Small intestine (tissue), 7 donors: ENCODE results near the gene SART3. TPM values are rescaled to one million over a fixed set of nuclear protein-coding genes. Genes with fewer than 3 reads are reported as not detected.

Experiments
- DNase-seq, 2 donors: peaks; one replicate each; pipeline versions ENCODE4 v3.0.0 to v3.0.0-alpha.2; 2013
- FAIRE-seq: peaks from 2 replicates; lab custom pipeline; 2012; peaks lifted over from hg19 to GRCh38; lab: Jason Lieb, UNC
- H3K27ac ChIP-seq, 3 donors: one replicate each; pipeline ENCODE4 v1.5.1; 2013; ENCODE audit warnings: low read length in 2 of 3, mild to moderate bottlenecking in 2 of 3, control low read depth in 1 of 3, inconsistent platforms in 1 of 3, low read depth in 1 of 3, moderate library complexity in 1 of 3
- H3K27me3 ChIP-seq, 3 donors: one replicate each; pipeline ENCODE4 v1.6.1; 2013; ENCODE audit warnings: low read length in 3 of 3, inconsistent platforms in 1 of 3; ENCODE audit not compliant: control insufficient read depth in 3 of 3, insufficient read depth in 3 of 3
- H3K36me3 ChIP-seq, 3 donors: one replicate each; pipeline ENCODE4 v1.6.1; 2013; ENCODE audit warnings: low read length in 3 of 3, inconsistent platforms in 1 of 3, low read depth in 1 of 3, mild to moderate bottlenecking in 1 of 3, moderate library complexity in 1 of 3; ENCODE audit not compliant: control insufficient read depth in 3 of 3, insufficient read depth in 2 of 3
- H3K4me1 ChIP-seq, 3 donors: one replicate each; pipeline ENCODE4 v1.6.1; 2013; ENCODE audit warnings: low read length in 2 of 3, inconsistent platforms in 1 of 3, low read depth in 1 of 3, mild to moderate bottlenecking in 1 of 3, moderate library complexity in 1 of 3; ENCODE audit not compliant: control insufficient read depth in 3 of 3, insufficient read depth in 2 of 3
- H3K4me3 ChIP-seq, 3 donors: one replicate each; pipeline ENCODE4 v1.5.1; 2013; ENCODE audit warnings: low read length in 3 of 3, control low read depth in 1 of 3, inconsistent platforms in 1 of 3, low read depth in 1 of 3, mild to moderate bottlenecking in 1 of 3, moderate library complexity in 1 of 3
- H3K9me3 ChIP-seq, 2 donors: one replicate each; pipeline ENCODE4 v1.6.1; 2013; ENCODE audit warnings: low read depth in 1 of 2, low read length in 1 of 2; ENCODE audit not compliant: control insufficient read depth in 2 of 2, insufficient read depth in 1 of 2
- WGBS, 3 donors: extraction: QIAGEN DNeasy Blood & Tissue Kit; methylation state at CpG; one replicate each; pipeline ENCODE4 v1.1.7; 2013; 5-methylcytosine and 5-hydroxymethylcytosine counted together
- polyA plus RNA-seq, 4 donors: library from polyadenylated mRNA; stranded (reverse) in 3 of 4; unstranded in 1 of 4; fragments of 200-250 nt in 3 of 4; fragments of 120-200 nt in 1 of 4; gene quantifications; one replicate each; pipeline versions ENCODE4 v1.2.1 to v1.2.3, GENCODE V29; 2013
- donor health status: healthy with polysubstance abuse.
- donor health status: control.
- donor health status: control.
- donor health status: Bipolar disorder and iron deficiency.
- donor health status: healthy.

SART3 gene
- polyA plus RNA-seq, 4 donors, result 15.9 to 52.3 (median 19.6) TPM

DNA sequence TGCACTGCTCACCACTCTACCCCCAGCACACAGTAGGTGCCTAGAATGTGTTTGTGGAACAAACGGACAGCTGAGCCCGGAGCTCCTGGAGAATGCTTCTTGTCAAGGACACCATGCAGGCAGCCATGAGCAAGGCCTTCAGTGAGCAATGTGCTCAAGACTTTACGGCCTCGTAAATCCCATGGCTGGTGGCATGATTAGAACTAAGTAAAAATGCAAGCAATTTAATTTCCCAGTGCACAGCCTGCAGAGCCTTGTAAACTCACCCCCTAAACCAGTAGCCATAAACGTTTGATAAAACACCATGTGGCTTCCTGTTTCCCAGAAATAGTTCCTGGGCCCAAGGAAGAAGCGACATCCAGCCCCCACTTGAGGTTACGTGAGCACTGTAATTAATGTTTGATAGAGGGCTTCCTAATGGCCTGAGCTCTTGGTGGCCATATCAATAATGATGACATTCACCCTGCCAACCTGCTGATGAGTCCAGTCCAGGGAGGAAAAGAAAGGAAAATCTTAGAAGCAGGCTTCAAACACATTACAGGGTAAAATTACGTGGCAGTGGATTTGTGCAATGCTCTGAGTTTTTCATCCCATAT, 82.3 kb downstream of the SART3 start:
- no peaks in the 10 kb centered on the region for H3K27me3 ChIP-seq
- FAIRE-seq (no peak), DNase-seq (no peak)
- H3K36me3 ChIP-seq, result no peaks in the 10 kb centered on the region
- no peaks in the 10 kb centered on the region for H3K4me1 ChIP-seq
- 53 to 59% (median 55%) methylated on average over 8 of the region's 8 CpGs for WGBS, 3 donors
- H3K27ac ChIP-seq, result no peak overlapping the region
- H3K9me3 ChIP-seq, result no peaks in the 10 kb centered on the region
- H3K4me3 ChIP-seq, result no peak overlapping the region

DNA sequence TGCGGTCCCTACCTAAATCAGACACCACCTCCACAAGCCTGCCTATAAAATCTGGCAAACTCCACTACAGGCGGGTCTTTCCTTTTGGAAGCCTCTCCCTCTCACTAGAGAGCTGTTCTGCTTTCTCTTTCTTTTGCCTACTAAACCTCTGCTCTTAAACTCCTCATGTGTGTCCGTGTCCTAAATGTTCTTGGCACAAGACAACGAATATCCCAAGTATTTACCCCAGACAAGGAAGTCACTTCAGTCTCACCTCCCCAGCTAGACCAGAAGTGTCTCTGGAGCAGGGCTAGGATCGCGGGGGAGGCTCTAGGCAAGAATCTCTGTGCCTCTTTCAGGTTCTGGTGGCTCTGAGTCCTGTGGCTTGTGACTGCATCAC, 83.1 kb downstream of the SART3 start:
- 77 to 84% (median 81%) methylated on average over 6 of the region's 6 CpGs for WGBS, 3 donors
- FAIRE-seq, result no peak
- no peaks in the 10 kb centered on the region for H3K36me3 ChIP-seq

DNA sequence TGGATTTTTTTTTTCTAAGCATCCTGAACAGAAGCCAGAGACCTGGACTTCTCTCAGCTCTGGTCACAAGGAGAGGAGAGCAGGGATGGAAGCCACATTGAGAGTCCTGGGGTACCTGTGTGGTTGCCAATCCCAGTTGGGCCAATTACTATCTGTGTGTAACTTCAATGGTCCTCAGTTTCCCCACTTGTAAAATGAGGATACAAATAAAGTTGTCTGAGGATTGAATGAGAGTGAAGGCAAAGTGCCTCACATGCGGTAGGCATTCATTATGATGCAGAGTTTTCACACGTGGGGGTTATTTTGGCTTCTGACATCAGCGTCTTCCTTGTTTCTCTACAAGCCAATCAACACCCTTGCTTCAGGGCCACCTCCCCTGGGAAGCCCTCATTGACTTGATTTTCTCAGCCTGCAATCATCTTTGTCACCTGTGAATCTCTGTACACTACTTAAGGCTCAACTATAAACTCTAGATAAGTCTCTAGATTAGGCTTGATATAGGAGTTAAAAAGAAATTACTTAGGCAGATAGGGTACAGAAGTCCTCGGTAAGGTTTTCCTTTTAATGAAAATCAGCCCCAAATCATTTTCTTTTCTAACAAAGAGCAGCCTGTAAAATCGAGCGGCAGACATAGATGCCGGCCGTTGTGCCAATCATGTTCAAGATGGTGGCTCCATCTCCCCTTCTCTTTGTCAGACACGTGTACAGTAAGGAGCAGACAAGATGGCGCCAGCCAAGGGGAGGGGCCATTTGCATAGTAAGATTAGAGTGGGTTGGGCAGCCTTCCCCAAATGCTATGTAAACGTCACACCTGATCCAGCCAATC, 83.7 kb downstream of the SART3 start:
- DNase-seq, result no peak
- Histone ChIP-seq H3K27me3 (no peaks in the 10 kb centered on the region), H3K4me3 (no peak overlapping the region), H3K4me1 (no peaks in the 10 kb centered on the region), H3K27ac (no peak overlapping the region), H3K36me3 (no peaks in the 10 kb centered on the region), H3K9me3 (no peaks in the 10 kb centered on the region)
- WGBS, 3 donors, result 73 to 80% (median 75%) methylated on average over 11 of the region's 11 CpGs
- FAIRE-seq, result no peak

More for the DNA sequence above, 83.1 kb downstream of the SART3 start:
- no peaks in the 10 kb centered on the region for H3K27me3 ChIP-seq
- no peak for DNase-seq
- no peak overlapping the region for H3K4me3 ChIP-seq
- no peaks in the 10 kb centered on the region for H3K4me1 ChIP-seq
- H3K9me3 ChIP-seq, result no peaks in the 10 kb centered on the region
- H3K27ac ChIP-seq, result no peak overlapping the region

DNA sequence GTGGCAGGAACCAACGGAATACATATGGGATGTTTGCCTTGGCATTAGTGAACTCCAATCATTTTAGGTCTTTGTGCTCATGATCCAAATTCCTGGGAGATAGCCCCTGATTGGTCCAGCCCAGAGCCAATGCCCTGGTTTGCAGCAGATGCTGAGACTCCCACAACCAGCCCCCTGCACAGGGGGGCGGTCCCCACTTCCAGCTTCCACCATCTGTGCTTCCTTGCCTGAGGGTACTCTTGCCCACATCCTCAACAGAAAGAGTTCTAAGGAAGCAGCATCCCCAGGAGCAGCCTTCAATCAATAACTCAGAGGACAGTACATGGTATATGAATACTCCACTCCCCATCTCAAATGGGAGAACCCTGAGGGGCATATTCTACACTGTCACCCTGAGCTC, 85.6 kb downstream of the SART3 start:
- Histone ChIP-seq H3K27me3 (no peaks in the 10 kb centered on the region), H3K27ac (no peak overlapping the region), H3K9me3 (no peaks in the 10 kb centered on the region), H3K4me1 (no peaks in the 10 kb centered on the region), H3K36me3 (no peaks in the 10 kb centered on the region), H3K4me3 (no peak overlapping the region)
- 54 to 62% (median 60%) methylated on average over 2 of the region's 2 CpGs for WGBS, 3 donors
- no peak for DNase-seq
- FAIRE-seq, result no peak

DNA sequence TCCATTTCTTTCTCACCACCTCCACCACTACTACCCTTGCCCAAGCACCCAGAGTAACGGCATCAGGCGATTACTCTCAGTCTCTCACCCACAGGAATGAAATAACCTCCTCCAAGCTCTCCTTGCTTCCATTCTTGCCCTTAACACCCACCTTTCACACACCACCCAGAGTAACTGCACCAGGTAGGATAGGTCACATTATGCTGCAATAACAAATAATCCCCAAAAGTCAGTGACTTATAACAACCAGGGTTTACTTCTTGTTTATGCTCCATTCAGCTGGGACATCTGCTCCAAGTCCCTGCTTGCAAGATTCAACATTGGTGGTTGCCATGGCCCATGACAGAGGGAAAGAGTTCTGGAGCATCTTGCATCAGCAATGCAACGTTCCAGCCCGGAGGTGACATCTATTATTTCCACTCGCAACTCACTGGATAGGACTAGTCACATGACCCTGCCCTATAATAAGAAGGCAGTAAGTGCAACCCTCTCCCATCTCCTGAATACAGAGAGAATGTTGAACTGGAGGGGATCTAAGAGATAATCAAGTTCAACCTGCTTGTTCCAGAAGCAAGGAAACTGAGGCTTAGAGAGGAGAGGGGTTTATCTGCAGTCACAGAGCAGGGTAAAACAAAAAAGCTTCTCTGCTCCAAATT, 87.4 kb downstream of the SART3 start:
- H3K9me3 ChIP-seq, result no peaks in the 10 kb centered on the region
- no peaks in the 10 kb centered on the region for H3K4me1 ChIP-seq
- no peaks in the 10 kb centered on the region for H3K27me3 ChIP-seq
- no peaks in the 10 kb centered on the region for H3K36me3 ChIP-seq
- 74 to 78% (median 76%) methylated on average over 5 of the region's 5 CpGs for WGBS, 3 donors
- FAIRE-seq (no peak), DNase-seq (no peak)
- H3K27ac ChIP-seq, result no peak overlapping the region
- no peak overlapping the region for H3K4me3 ChIP-seq

Other genes with a start within 250 kb of the SART3 start
- 1 to 10 TPM; 1.1 to 5.5 (median 2.6) TPM for gene CMKLR1, start 221.9 kb downstream of the SART3 start, polyA plus RNA-seq
- gene FICD, start 45.9 kb downstream of the SART3 start, polyA plus RNA-seq, result 1 to 10 TPM in 2 of 4 donors, under 1 TPM in 2; 0.81 to 2.2 (median 1.5) TPM
- gene ISCU, start 1.4 kb upstream of the SART3 start, polyA plus RNA-seq, result 100 to 1,000 TPM; 102 to 178 (median 132) TPM
- gene TMEM119, start 36.9 kb upstream of the SART3 start, polyA plus RNA-seq, result 10 to 100 TPM in 1 of 4 donors, 1 to 10 TPM in 2, under 1 TPM in 1; 0.67 to 12.3 (median 6.0) TPM
- gene SELPLG, start 72.7 kb upstream of the SART3 start, polyA plus RNA-seq, result 1 to 10 TPM; 1.1 to 7.2 (median 4.6) TPM
- 10 to 100 TPM; 22.2 to 59.2 (median 33.0) TPM for gene CORO1C, start 170.3 kb upstream of the SART3 start, polyA plus RNA-seq